K562 (cell line): ENCODE results near the gene ARFGEF3. TPM values are rescaled to one million over a fixed set of nuclear protein-coding genes. Genes with fewer than 3 reads are reported as not detected.

Source experiments
- ATAC-seq: fragments of 200-7000 bp; cut with Tn5 transposase; 3 replicates; pipeline ENCODE4 v1.9.1; 2020; ENCODE audit warnings: moderate library complexity
- BruUV-seq: library from RNA; stranded (reverse); fragments of 400-500 nt; replicated peaks from 2 replicates; lab custom pipeline; 2021; lab: Mats Ljungman, UMichigan
- CTCF ChIA-PET: fragments of 300-600 bp; formaldehyde crosslinking; extraction: SDS; loops from one replicate; lab custom pipeline; 2021; ENCODE audit warnings: low intra/inter-chr PET ratio; lab: Yijun Ruan, JAX
- POLR2A ChIA-PET: fragments of 300-600, 350-650 bp; sonication (Branson Sonifier 250); formaldehyde crosslinking; extraction: SDS; loops from one replicate; lab custom pipeline; 2021; ENCODE audit warnings: antibody characterized with exemption, inconsistent platforms; lab: Yijun Ruan, JAX
- DNase-seq, 4 experiments: peaks; one replicate each; pipeline versions ENCODE4 v3.0.0 to v3.0.0-alpha.2; 2011 to 2018; ENCODE audit warnings: low spot score in 3 of 4, mixed read lengths in 3 of 4; ENCODE audit errors: extremely low read depth in 1 of 4
- FAIRE-seq: peaks from 2 replicates; lab custom pipeline; 2011; peaks lifted over from hg19 to GRCh38; lab: Jason Lieb, UNC
- H2AFZ ChIP-seq: 2 replicates; pipeline ENCODE4 v1.6.0; 2011; ENCODE audit warnings: low read depth, low read length, control low read depth, inconsistent platforms
- H3K27ac ChIP-seq: fragments of 200-600 bp; 3 replicates; pipeline ENCODE4 v1.8.0; 2011; ENCODE audit warnings: low read depth, mild to moderate bottlenecking, control low read depth, inconsistent platforms, low read length, moderate library complexity, mixed read lengths; ENCODE audit errors: extremely low read depth
- H3K27me3 ChIP-seq, 2 experiments: fragments of 300-600 bp in 1 of 2; 2 replicates in 1 of 2; 3 replicates in 1 of 2; pipeline versions ENCODE4 v1.6.0 to v1.8.0; 2011; ENCODE audit warnings: inconsistent platforms in 2 of 2, low read length in 2 of 2, mild to moderate bottlenecking in 1 of 2, mixed read lengths in 1 of 2, moderate library complexity in 1 of 2; ENCODE audit not compliant: control insufficient read depth in 2 of 2, insufficient read depth in 2 of 2
- H3K36me3 ChIP-seq: fragments of 300-600 bp; 3 replicates; pipeline ENCODE4 v1.8.0; 2011; ENCODE audit warnings: mild to moderate bottlenecking, low read length, inconsistent platforms; ENCODE audit not compliant: control insufficient read depth, insufficient read depth
- H3K4me1 ChIP-seq, 2 experiments: fragments of 200-600 bp in 1 of 2; replicated peaks in 1 of 2; 2 replicates in 1 of 2; 3 replicates in 1 of 2; pipeline versions ENCODE4 v1.5.1 to v1.8.0; 2011; ENCODE audit warnings: inconsistent platforms in 2 of 2, low read length in 2 of 2, mild to moderate bottlenecking in 1 of 2, mixed read lengths in 1 of 2, moderate library complexity in 1 of 2; ENCODE audit not compliant: control insufficient read depth in 2 of 2, insufficient read depth in 2 of 2
- H3K4me2 ChIP-seq: 2 replicates; pipeline ENCODE4 v1.6.1; 2011; ENCODE audit warnings: low read length, control low read depth, inconsistent platforms, mixed read lengths; ENCODE audit not compliant: insufficient read depth
- H3K4me3 ChIP-seq: fragments of 200-600 bp; sonication (generic), shearing (Covaris generic); 2 replicates; pipeline ENCODE4 v1.5.1; 2016; ENCODE audit warnings: control low read depth, inconsistent platforms
- H3K79me2 ChIP-seq: fragments of 200-600 bp; 3 replicates; pipeline ENCODE4 v1.8.0; 2011; ENCODE audit warnings: low read length, inconsistent platforms; ENCODE audit not compliant: control insufficient read depth, insufficient read depth
- H3K9ac ChIP-seq, 2 experiments: 2 replicates each; pipeline versions ENCODE4 v1.6.0 to v1.6.1; 2011; ENCODE audit warnings: low read depth in 2 of 2, low read length in 2 of 2, control low read depth in 1 of 2, inconsistent platforms in 1 of 2, mild to moderate bottlenecking in 1 of 2, mixed read lengths in 1 of 2; ENCODE audit not compliant: insufficient read depth in 1 of 2
- H3K9me1 ChIP-seq: one replicate; pipeline ENCODE4 v1.6.0; 2011; ENCODE audit warnings: inconsistent platforms, mild to moderate bottlenecking, low read length, moderate library complexity; ENCODE audit not compliant: control insufficient read depth, insufficient read depth
- H3K9me3 ChIP-seq: replicated peaks from 2 replicates; pipeline ENCODE4 v1.5.1; 2011; ENCODE audit warnings: low read depth, low read length, inconsistent platforms; ENCODE audit not compliant: control insufficient read depth, insufficient read depth
- H4K20me1 ChIP-seq: replicated peaks from 2 replicates; pipeline ENCODE4 v1.6.1; 2011; ENCODE audit warnings: low read length, inconsistent platforms, mixed read lengths; ENCODE audit not compliant: control insufficient read depth, insufficient read depth
- CEBPB ChIP-seq: fragments of 450-650 bp; IDR thresholded peaks from 2 replicates; pipeline ENCODE4 v1.6.1; 2016; ENCODE audit warnings: missing genetic modification characterization, missing compliant biosample characterization
- CEBPG ChIP-seq, 3 experiments: fragments of 200-800 bp in 1 of 3; sonication (Bioruptor generic) in 1 of 3; sonication (generic) in 1 of 3; formaldehyde crosslinking in 1 of 3; IDR thresholded peaks in 2 of 3; conservative IDR thresholded peaks in 1 of 3; 2 replicates each; pipeline versions ENCODE4 v1.6.1 to v1.8.0; 2016 to 2022; ENCODE audit warnings: missing compliant biosample characterization in 2 of 3, missing genetic modification characterization in 2 of 3, mild to moderate bottlenecking in 1 of 3, missing genetic modification reagents in 1 of 3
- FUS ChIP-seq: fragments of 200-400 bp; formaldehyde crosslinking; optimal IDR thresholded peaks from 2 replicates; pipeline ENCODE3; 2017; ENCODE audit warnings: low read depth, low read length
- HIVEP1 ChIP-seq: fragments of 250-450 bp; sonication (Bioruptor Pico); IDR thresholded peaks from 2 replicates; pipeline ENCODE4 v1.4.0; 2020; ENCODE audit warnings: mild to moderate bottlenecking
- RBM34 ChIP-seq: fragments of 200-400 bp; formaldehyde crosslinking; IDR thresholded peaks from 2 replicates; pipeline ENCODE4 v1.6.1; 2018; ENCODE audit warnings: low read length, borderline replicate concordance; ENCODE audit not compliant: insufficient read depth
- ZNF551 ChIP-seq: fragments of 250-450 bp; sonication (Bioruptor Pico); IDR thresholded peaks from 2 replicates; pipeline ENCODE4 v1.5.0; 2021; ENCODE audit warnings: mild to moderate bottlenecking, moderate library complexity
- WGBS: fragments of 100-300 bp; shearing (Covaris generic); methylation state at CpG from one replicate; pipeline ENCODE4 v1.1.6; 2016; ENCODE audit warnings: low coverage, mixed read lengths; ENCODE audit not compliant: insufficient coverage; ENCODE audit errors: missing lambda C conversion rate; 5-methylcytosine and 5-hydroxymethylcytosine counted together
- in situ Hi-C: fragments of 300-500 bp; cut with MboI; formaldehyde crosslinking; loops from 4 replicates; pipeline ENCODE4 v1.15.0; 2018; ENCODE audit warnings: inconsistent platforms, mixed read lengths
- intact Hi-C: fragments of 100-400 bp; cut with micrococcal nuclease; formaldehyde crosslinking; loops from 2 replicates; pipeline ENCODE4 v1.14.2; 2022
- polyA plus RNA-seq, 8 experiments: library from polyadenylated mRNA; depleted of rRNA in 4 of 8; stranded (reverse) in 5 of 8; unstranded in 3 of 8; fragments of >200 nt; fragmentation: Nextera tagmentation in 2 of 8; fragmentation: Illumina TruSeq in 1 of 8; extraction: Ambion mirVana in 2 of 8; extraction: Trizol in 1 of 8; gene quantifications; 2 replicates each; pipeline versions ENCODE4 v1.2.1 to v1.2.3, GENCODE V29; 2011 to 2014; ENCODE audit warnings: inconsistent platforms in 1 of 8, missing spikeins in 1 of 8
- total RNA-seq, 7 experiments: library from RNA; depleted of rRNA in 6 of 7; stranded (reverse); fragments of >200 nt in 6 of 7; fragmentation: Illumina TruSeq in 2 of 7; extraction: Trizol in 2 of 7; gene quantifications; 2 replicates each; pipeline versions ENCODE4 v1.2.1 to v1.2.3, GENCODE V29; 2011 to 2021; ENCODE audit warnings: low replicate concordance in 1 of 7

The ARFGEF3 gene
- total and polyA plus RNA-seq, 9 of the 15 experiments (the other 6 are each of a cell fraction or from before 2014, with no cell fraction given), result under 0.01 to 0.02 TPM; not detected in 7

- in situ Hi-C loops, result no loop called here
- no peaks in the 10 kb centered on the region for H4K20me1 ChIP-seq
- ATAC-seq, result no peak
- 0% methylated on average over 3 of the region's 3 CpGs for WGBS
- no peak overlapping the region for H3K27ac ChIP-seq
- H2AFZ ChIP-seq, result no peak overlapping the region
- no peak for FAIRE-seq
- H3K4me3 ChIP-seq, result no peak overlapping the region
- H3K9me1 ChIP-seq, result no peaks in the 10 kb centered on the region
- peaks cover 6 to 18% of the 10 kb centered on the region in 2 experiments; a peak in 2 of 5 replicates for H3K27me3 ChIP-seq
- no peaks in the 10 kb centered on the region for H3K36me3 ChIP-seq
- ChIA-PET POLR2A (no interaction called here), CTCF (no interaction called here)
- BruUV-seq, result no TSS peak
- H3K9me3 ChIP-seq, result no peaks in the 10 kb centered on the region
- no peak for DNase-seq
- no peak overlapping the region for H3K4me2 ChIP-seq
- no peaks in the 10 kb centered on the region for H3K79me2 ChIP-seq
- intact Hi-C loops, result no loop called here
- H3K9ac ChIP-seq, result no peak overlapping the region
- no peaks in the 10 kb centered on the region for H3K4me1 ChIP-seq
- TF ChIP-seq RBM34, result no peak
- TF ChIP-seq FUS, result no peak
- TF ChIP-seq HIVEP1, result no peak
These were observed 166.5 kb downstream of the ARFGEF3 start for GRCh38 chr6:138328210-138328609.

- Histone ChIP-seq H2AFZ (no peak overlapping the region), H3K9me1 (no peaks in the 10 kb centered on the region), H3K27me3 (peaks cover 18 to 21% of the 10 kb centered on the region in 2 experiments; a peak in 4 of 5 replicates), H3K9ac (no peak overlapping the region), H3K27ac (no peak overlapping the region), H3K4me3 (no peak overlapping the region), H4K20me1 (no peaks in the 10 kb centered on the region), H3K4me1 (no peaks in the 10 kb centered on the region; a peak in 2 of 5 replicates), H3K36me3 (no peaks in the 10 kb centered on the region), H3K9me3 (no peaks in the 10 kb centered on the region), H3K4me2 (no peak overlapping the region), H3K79me2 (no peaks in the 10 kb centered on the region)
- in situ Hi-C loops (no loop called here), intact Hi-C loops (no loop called here)
- WGBS, result 0% methylated on average over 1 of the region's 1 CpG
- TF ChIP-seq CEBPB (tag) (peak; percentile 73), CEBPG (CRISPR knock-in tag; IDR thresholded peaks at IDR 0.05) (no peak), CEBPG (tag; conservative IDR thresholded peaks at IDR 0.05 in 1 of 2, IDR thresholded peaks at IDR 0.05 in 1 of 2) (peak; percentile 52 to 88), ZNF551 (no peak)
- BruUV-seq, result no TSS peak
- DNase-seq, result no peak
- CTCF ChIA-PET, result no interaction called here
- ATAC-seq, result no peak
- FAIRE-seq, result no peak
- POLR2A ChIA-PET, result interaction anchor here (0.9 kb wide), 1 partner anchor 21 kb away, joined by 3 read pairs; no protein-coding TSS in a partner anchor
These were observed 169.0 kb downstream of the ARFGEF3 start for GRCh38 chr6:138330763-138331162.
